ENCODE data around the gene RDH5. TPM values are rescaled to one million over a fixed set of nuclear protein-coding genes. Genes with fewer than 3 reads are reported as not detected.

RDH5 gene
- total RNA-seq, 2 donors from 2014 or later: 4.1 to 7.4 TPM

DNA sequence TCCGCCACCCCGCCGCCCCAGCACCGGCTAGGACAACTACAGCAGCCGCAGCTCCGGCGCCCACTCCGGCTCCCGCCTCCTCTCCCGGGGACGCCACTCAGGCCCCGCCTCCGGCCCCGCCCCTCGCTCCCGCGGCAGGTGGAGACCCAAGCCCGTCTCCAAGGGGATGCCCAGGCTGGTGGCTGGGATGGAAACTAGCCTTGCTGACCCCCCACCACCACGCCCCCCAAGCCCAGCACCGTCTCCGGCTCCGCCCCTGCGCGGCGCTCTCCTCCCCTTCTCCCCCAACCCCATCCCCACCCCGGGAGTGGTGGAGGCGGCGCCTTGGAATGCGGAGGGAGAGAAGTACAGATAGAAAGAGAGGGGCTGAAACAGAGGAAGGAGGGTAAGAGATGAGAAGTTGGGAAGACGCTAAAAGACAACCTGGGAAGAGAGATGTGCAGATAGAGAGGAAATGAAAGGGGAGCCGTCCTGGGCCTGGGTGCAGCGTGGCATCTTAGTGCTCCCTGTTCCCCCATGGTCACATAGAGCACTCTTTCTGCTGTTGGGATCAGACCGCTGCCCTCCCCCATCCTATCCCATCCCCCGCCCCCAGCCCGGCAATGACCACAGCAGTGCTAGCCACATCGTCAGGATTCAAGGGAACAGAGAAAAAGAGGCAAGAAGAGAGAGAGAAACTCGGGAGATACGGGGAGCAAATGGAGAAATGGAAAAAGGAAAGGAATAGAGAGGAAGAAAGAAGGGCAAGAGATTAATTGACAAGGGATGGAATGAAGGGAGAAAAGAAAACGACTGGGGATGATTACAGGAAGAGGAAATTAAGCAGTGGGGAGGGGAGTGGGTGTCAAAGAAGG is 12.1 kb upstream of the RDH5 start, which contains the start of gene ITGA7:
Gene ITGA7 (minus strand): TSS at position 64 of the 854 bp plus-strand sequence. CDS start 222 bp downstream, outside the sequence.
- H3K36me3 Mint-ChIP-seq (ENCODE audit: low read depth): no peaks in the 10 kb centered on the region
- H3K4me3 Mint-ChIP-seq: peak within 1 kb of the TSS; percentile 86
- Histone ChIP-seq H3K27me3 (ENCODE audit: control insufficient read depth, insufficient read depth, low read length, poor library complexity, severe bottlenecking) (peaks cover 47% of the 10 kb centered on the region), H3K4me3 (ENCODE audit: low read length) (peak within 1 kb of the TSS; percentile 85), H3K9ac (ENCODE audit: extremely low read depth, low read length, poor library complexity, severe bottlenecking) (peak within 1 kb of the TSS; percentile 41), H3K36me3 (ENCODE audit: control insufficient read depth, insufficient read depth, low read length) (no peaks in the 10 kb centered on the region), H3K27ac (ENCODE audit: low read depth, low read length) (no peak within 1 kb of the TSS), H3K9me3 (ENCODE audit: control insufficient read depth, low read length) (no peaks in the 10 kb centered on the region), H3K4me1 (ENCODE audit: control insufficient read depth, insufficient read depth, low read length) (no peaks in the 10 kb centered on the region)
- peaks cover 65% of the 10 kb centered on the region for H3K27me3 Mint-ChIP-seq (ENCODE audit: insufficient read depth)
- 1 to 2% methylated on average over 5 to 31 of the region's 39 CpGs for WGBS, 2 experiments (ENCODE audit: insufficient coverage in 1 of 2, insufficient read length in 1 of 2)
- peak; percentile 100 for DNase-seq
- peaks cover 35% of the 10 kb centered on the region for H3K4me1 Mint-ChIP-seq
- peak within 1 kb of the TSS; percentile 78 for H3K27ac Mint-ChIP-seq
- no peaks in the 10 kb centered on the region for H3K9me3 Mint-ChIP-seq
- TF ChIP-seq, protein P1, sequence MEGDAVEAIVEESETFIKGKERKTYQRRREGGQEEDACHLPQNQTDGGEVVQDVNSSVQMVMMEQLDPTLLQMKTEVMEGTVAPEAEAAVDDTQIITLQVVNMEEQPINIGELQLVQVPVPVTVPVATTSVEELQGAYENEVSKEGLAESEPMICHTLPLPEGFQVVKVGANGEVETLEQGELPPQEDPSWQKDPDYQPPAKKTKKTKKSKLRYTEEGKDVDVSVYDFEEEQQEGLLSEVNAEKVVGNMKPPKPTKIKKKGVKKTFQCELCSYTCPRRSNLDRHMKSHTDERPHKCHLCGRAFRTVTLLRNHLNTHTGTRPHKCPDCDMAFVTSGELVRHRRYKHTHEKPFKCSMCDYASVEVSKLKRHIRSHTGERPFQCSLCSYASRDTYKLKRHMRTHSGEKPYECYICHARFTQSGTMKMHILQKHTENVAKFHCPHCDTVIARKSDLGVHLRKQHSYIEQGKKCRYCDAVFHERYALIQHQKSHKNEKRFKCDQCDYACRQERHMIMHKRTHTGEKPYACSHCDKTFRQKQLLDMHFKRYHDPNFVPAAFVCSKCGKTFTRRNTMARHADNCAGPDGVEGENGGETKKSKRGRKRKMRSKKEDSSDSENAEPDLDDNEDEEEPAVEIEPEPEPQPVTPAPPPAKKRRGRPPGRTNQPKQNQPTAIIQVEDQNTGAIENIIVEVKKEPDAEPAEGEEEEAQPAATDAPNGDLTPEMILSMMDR (conservative IDR thresholded peaks at IDR 0.05): no peak

DNA sequence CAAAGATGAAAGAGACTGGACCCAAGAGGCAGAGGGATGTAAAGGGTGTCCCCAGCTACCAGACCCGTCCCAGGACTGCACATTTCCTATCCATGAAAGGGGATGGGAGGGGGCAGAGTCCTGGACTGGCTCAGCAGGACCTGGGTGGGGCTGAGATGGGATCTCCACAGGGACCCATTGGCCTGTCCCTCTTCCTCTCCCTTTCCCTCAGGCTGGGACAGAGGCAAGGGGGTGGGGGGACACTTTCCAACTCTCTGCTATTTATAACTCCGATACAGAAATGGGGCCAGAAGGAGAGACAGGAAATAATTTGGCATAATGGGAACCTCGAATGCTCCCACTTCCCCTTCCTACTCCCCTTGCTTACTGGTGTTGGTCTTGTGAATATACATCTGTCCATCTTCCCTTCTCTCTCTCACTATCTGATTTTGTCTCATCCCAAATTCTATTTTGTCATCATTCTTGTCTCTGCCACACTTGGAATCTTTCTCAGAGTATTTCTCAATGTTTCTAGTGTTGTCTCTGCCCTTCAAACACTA is 11.4 kb upstream of the RDH5 start:
- Histone ChIP-seq H3K4me3 (ENCODE audit: low read length) (peak overlapping the region; percentile 75), H3K9ac (ENCODE audit: extremely low read depth, low read length, poor library complexity, severe bottlenecking) (no peak overlapping the region), H3K27ac (ENCODE audit: low read depth, low read length) (no peak overlapping the region), H3K9me3 (ENCODE audit: control insufficient read depth, low read length) (no peaks in the 10 kb centered on the region), H3K36me3 (ENCODE audit: control insufficient read depth, insufficient read depth, low read length) (no peaks in the 10 kb centered on the region), H3K27me3 (ENCODE audit: control insufficient read depth, insufficient read depth, low read length, poor library complexity, severe bottlenecking) (peaks cover 54% of the 10 kb centered on the region), H3K4me1 (ENCODE audit: control insufficient read depth, insufficient read depth, low read length) (no peaks in the 10 kb centered on the region)
- Mint-ChIP-seq H3K27me3 (ENCODE audit: insufficient read depth) (peaks cover 71% of the 10 kb centered on the region), H3K36me3 (ENCODE audit: low read depth) (no peaks in the 10 kb centered on the region), H3K4me3 (peak overlapping the region; percentile 86), H3K9me3 (no peaks in the 10 kb centered on the region), H3K27ac (no peak overlapping the region), H3K4me1 (peaks cover 35% of the 10 kb centered on the region)
- no peak for DNase-seq
- 75% methylated on average over 1 of the region's 3 CpGs; no CpG with 5 or more reads in 1 of the 2 experiments for WGBS, 2 experiments (ENCODE audit: insufficient coverage in 1 of 2, insufficient read length in 1 of 2)
- TF ChIP-seq, protein P1 (conservative IDR thresholded peaks at IDR 0.05): no peak

DNA sequence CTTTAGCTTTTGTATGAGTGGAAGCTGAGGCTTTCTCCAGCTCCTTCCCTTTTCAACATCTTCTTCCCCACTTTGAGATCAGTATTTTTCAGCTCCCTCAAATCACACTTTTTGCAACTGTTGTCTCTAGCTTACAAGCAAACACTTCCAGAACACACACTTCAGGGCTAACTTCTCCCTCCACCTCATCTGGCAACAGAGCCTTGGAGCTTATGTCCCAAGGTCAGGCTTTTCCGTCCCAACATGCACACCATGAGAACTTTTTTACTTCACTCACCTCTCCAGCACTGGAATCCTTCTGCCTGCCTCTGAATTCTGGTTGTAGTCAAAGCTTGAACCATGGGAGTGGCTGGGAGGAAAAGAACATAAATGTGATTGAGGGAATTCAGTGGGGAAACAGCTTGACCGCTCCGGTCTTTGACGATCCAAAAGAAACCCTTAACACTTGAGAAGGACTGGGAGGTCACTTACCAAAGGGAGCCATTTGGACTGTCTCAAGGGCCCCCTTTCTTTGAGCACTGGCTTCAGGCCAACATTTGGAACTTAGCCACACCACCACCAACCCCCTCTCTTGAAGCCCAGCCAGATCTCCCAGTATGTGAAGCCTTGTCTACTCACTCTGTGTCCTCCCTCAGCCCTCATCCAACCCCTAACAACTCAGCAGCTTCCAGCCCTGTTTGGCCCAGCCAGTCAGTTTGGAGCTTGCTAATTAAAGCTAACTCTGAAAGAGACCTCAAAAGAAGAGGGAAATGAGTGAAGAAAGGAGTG is 8.2 kb upstream of the RDH5 start:
- peaks cover 59% of the 10 kb centered on the region for H3K27me3 Mint-ChIP-seq (ENCODE audit: insufficient read depth)
- H3K9me3 ChIP-seq (ENCODE audit: control insufficient read depth, low read length): no peaks in the 10 kb centered on the region
- DNase-seq: no peak
- peaks cover 51% of the 10 kb centered on the region for H3K27me3 ChIP-seq (ENCODE audit: control insufficient read depth, insufficient read depth, low read length, poor library complexity, severe bottlenecking)
- H3K27ac Mint-ChIP-seq: no peak overlapping the region
- 91 to 100% methylated on average over 4 of the region's 4 CpGs for WGBS, 2 experiments (ENCODE audit: insufficient coverage in 1 of 2, insufficient read length in 1 of 2)
- peaks cover 26% of the 10 kb centered on the region for H3K4me1 Mint-ChIP-seq
- H3K27ac ChIP-seq (ENCODE audit: low read depth, low read length): no peak overlapping the region
- no peaks in the 10 kb centered on the region for H3K4me1 ChIP-seq (ENCODE audit: control insufficient read depth, insufficient read depth, low read length)
- H3K36me3 ChIP-seq (ENCODE audit: control insufficient read depth, insufficient read depth, low read length): no peaks in the 10 kb centered on the region
- H3K9me3 Mint-ChIP-seq: no peaks in the 10 kb centered on the region
- no peaks in the 10 kb centered on the region for H3K36me3 Mint-ChIP-seq (ENCODE audit: low read depth)
- TF ChIP-seq, protein P1 (conservative IDR thresholded peaks at IDR 0.05): no peak
- H3K4me3 ChIP-seq (ENCODE audit: low read length): no peak overlapping the region
- H3K4me3 Mint-ChIP-seq: no peak overlapping the region
- H3K9ac ChIP-seq (ENCODE audit: extremely low read depth, low read length, poor library complexity, severe bottlenecking): no peak overlapping the region

Data from endodermal cell (in vitro differentiated cells).